ENCODE data around the gene ERC2. TPM values are rescaled to one million over a fixed set of nuclear protein-coding genes. Genes with fewer than 3 reads are reported as not detected.
A peak's percentile ranks its signal among the peaks of the same experiment; 100 is the strongest.

Gene ERC2
- total and polyA plus RNA-seq, 2 of the 8 experiments (the other 6 are each of a cell fraction or from before 2014, with no cell fraction given) = 16.4 to 22.8 TPM

- Histone ChIP-seq H3K56ac (replicated peaks; ENCODE audit: insufficient read length, low read depth, low read length) (no peak overlapping the region), H2BK15ac (ENCODE audit: low read length) (no peak overlapping the region), H4K8ac (ENCODE audit: extremely low read depth, insufficient read depth, low read length) (no peak overlapping the region), H3K4me2 (ENCODE audit: insufficient read depth in 1 of 2, low read depth in 2 of 2, low read length in 2 of 2) (no peak overlapping the region), H3K14ac (ENCODE audit: insufficient read length) (no peak overlapping the region), H2AFZ (ENCODE audit: low read length) (no peak overlapping the region), H2BK5ac (ENCODE audit: low read depth, low read length) (no peak overlapping the region), H3K79me1 (ENCODE audit: low read depth, low read length) (no peaks in the 10 kb centered on the region), H2BK120ac (replicated peaks; ENCODE audit: low read depth, low read length) (no peak overlapping the region), H3K27me3 (replicated peaks in 1 of 4; ENCODE audit: control insufficient read depth in 3 of 4, extremely low read depth in 1 of 4, insufficient read depth in 3 of 4, low read length in 3 of 4) (no peaks in the 10 kb centered on the region), H4K5ac (ENCODE audit: insufficient read length, low read depth, low read length) (no peak overlapping the region), H4K91ac (replicated peaks; ENCODE audit: insufficient read length, low read length) (no peak overlapping the region), H2AK5ac (ENCODE audit: low read depth, low read length) (no peak overlapping the region), H3K23ac (ENCODE audit: insufficient read length) (no peak overlapping the region), H3K4me3 (ENCODE audit: extremely low read depth in 1 of 4, insufficient read depth in 2 of 4, low read depth in 3 of 4, low read length in 4 of 4) (no peak overlapping the region), H2BK20ac (ENCODE audit: low read length) (no peak overlapping the region), H3K4ac (replicated peaks; ENCODE audit: insufficient read length, low read depth, low read length) (no peak overlapping the region), H3K9ac (replicated peaks in 1 of 4; ENCODE audit: extremely low read depth in 1 of 4, low read depth in 3 of 4, low read length in 3 of 4) (no peak overlapping the region), H3K4me1 (replicated peaks in 1 of 4; ENCODE audit: control insufficient read depth in 3 of 4, insufficient read depth in 4 of 4, low read length in 3 of 4) (no peaks in the 10 kb centered on the region), H3K23me2 (ENCODE audit: low read depth, low read length) (no peaks in the 10 kb centered on the region), H3K18ac (ENCODE audit: extremely low read depth, low read length) (no peak overlapping the region), H3K79me2 (ENCODE audit: control insufficient read depth in 1 of 2, insufficient read depth in 2 of 2, low read length in 2 of 2) (no peaks in the 10 kb centered on the region), H3K9me3 (ENCODE audit: insufficient read depth in 2 of 2, low read depth in 1 of 2, low read length in 1 of 2) (no peaks in the 10 kb centered on the region), H4K20me1 (replicated peaks in 1 of 2; ENCODE audit: control insufficient read depth in 1 of 2, insufficient read depth in 2 of 2, low read length in 2 of 2) (no peaks in the 10 kb centered on the region), H2BK12ac (ENCODE audit: low read depth, low read length) (no peak overlapping the region), H3K36me3 (ENCODE audit: control insufficient read depth in 2 of 4, insufficient read depth in 4 of 4, low read length in 3 of 4) (no peaks in the 10 kb centered on the region), H3K27ac (ENCODE audit: low read depth, low read length) (no peak overlapping the region)
- 9% methylated on average over 5 of the region's 5 CpGs; no CpG with 5 or more reads in 1 of the 2 experiments for WGBS, 2 experiments (ENCODE audit: extremely low coverage in 1 of 2, insufficient coverage in 1 of 2, insufficient read length in 1 of 2, insufficient replicate concordance in 2 of 2, low coverage in 1 of 2, low lambda C conversion rate in 2 of 2, missing lambda C conversion rate in 1 of 2)
- DNase-seq (ENCODE audit: low read depth in 1 of 2, low spot score in 2 of 2) = peak; percentile 21 to 69
- ChIA-PET POLR2A (ENCODE audit: partially characterized antibody) (no interaction called here), CTCF (ENCODE audit: partially characterized antibody) (interaction anchor here (0.6 to 1.9 kb wide), 40 partner anchors 10 to 1574 kb away, joined by 3 to 33 read pairs (median 5); no protein-coding TSS in a partner anchor)
- FAIRE-seq = peak; percentile 99
- no peak for TF ChIP-seq CTBP2 (IDR thresholded peaks at IDR 0.05; ENCODE audit: borderline replicate concordance, insufficient read depth, insufficient read length, low read length)
- TF ChIP-seq CTCF (IDR thresholded peaks at IDR 0.05; ENCODE audit: control extremely low read depth in 1 of 3, insufficient read depth in 1 of 3, low read depth in 1 of 3, low read length in 3 of 3) = peak; percentile 57 to 99 (median 99)
- TF ChIP-seq MAX (IDR thresholded peaks at IDR 0.05) = peak; percentile 63; the same call in 1 of the 2 replicates
- TF ChIP-seq TAF1 (IDR thresholded peaks at IDR 0.05; ENCODE audit: low read depth, low read length) = no peak
- peak in 1 of 2 experiments; percentile 38 for TF ChIP-seq BCL11A (IDR thresholded peaks at IDR 0.05; ENCODE audit: low read depth in 2 of 2, low read length in 2 of 2)
- TF ChIP-seq SRF (IDR thresholded peaks at IDR 0.05; ENCODE audit: low read depth, low read length) = no peak
- peak; percentile 48; the same call in 1 of the 2 replicates for TF ChIP-seq SP1 (IDR thresholded peaks at IDR 0.05; ENCODE audit: low read depth, low read length)
- peak; percentile 59; the same call in 1 of the 2 replicates for TF ChIP-seq CREB1 (IDR thresholded peaks at IDR 0.05)
- TF ChIP-seq, protein P1, sequence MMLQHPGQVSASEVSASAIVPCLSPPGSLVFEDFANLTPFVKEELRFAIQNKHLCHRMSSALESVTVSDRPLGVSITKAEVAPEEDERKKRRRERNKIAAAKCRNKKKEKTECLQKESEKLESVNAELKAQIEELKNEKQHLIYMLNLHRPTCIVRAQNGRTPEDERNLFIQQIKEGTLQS (IDR thresholded peaks at IDR 0.05; ENCODE audit: insufficient read depth, low read depth, low read length) = no peak; the same call in 1 of the 2 replicates
Measured at GRCh38 chr3:56494679-56495322, 26.5 kb upstream of the ERC2 start.

Measured in H1 (cell line).